NCI-H1092 (cell line): Measurements from ENCODE around the gene PHF5A.
A peak's percentile ranks its signal among the peaks of the same experiment; 100 is the strongest.
"Not testable (repeated sequence)": the region's sequence is repeated elsewhere in the genome, so short reads cannot be mapped to it uniquely, and the experiment has no call there.

ENCODE experiments used
- DNase-seq: peaks from one replicate; lab custom pipeline; 2025; lab: John Stamatoyannopoulos, UW

PHF5A gene

DNA sequence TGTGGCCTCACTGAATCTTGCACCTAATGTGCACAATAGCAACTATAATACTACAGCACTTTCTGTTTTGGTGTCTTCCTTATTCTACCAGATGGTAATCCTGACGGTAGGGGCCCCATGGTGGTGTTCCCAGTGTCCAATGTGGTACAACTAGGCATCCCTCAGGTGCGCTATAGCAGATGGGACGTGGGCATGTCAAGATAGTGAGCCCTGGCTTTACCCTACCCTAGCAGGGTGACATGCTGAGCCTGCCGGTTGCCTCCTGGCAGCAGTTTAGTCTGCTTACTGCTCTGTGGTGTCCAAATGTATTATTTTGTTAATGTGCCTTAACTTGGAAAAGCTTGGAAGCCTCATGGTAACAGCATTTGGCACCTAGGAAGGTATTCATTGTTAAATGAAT is 19.6 kb upstream of the PHF5A start:
- no peak for DNase-seq

GRCh38 chr22:41487037-41487935 is 18.8 kb upstream of the PHF5A start:
- no peak for DNase-seq

DNA sequence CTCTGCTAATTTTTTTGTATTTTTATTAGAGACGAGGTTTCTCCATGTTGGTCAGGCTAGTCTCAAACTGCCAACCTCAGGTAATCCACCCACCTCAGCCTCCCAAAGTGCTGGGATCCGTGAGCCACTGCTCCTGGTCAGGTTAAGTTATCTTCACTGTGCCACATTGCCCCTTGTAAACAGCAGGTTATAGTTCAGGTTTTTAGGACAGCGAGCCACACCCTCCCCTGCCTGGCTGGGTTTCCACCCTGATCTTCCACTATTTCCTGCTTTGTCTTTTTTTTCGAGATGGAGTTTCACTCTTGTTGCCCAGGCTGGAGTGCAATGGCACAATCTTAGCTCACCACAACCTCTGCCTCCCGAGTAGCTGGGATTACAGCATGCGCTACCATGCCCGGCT is 16.5 kb upstream of the PHF5A start:
- DNase-seq, result no peak

GRCh38 chr22:41482319-41482935 is 13.9 kb upstream of the PHF5A start:
- no peak for DNase-seq

GRCh38 chr22:41481925-41482318 is 13.4 kb upstream of the PHF5A start:
- DNase-seq, result no peak

- DNase-seq, result no peak
Observed at GRCh38 chr22:41481131-41481830, 12.8 kb upstream of the PHF5A start.

DNA sequence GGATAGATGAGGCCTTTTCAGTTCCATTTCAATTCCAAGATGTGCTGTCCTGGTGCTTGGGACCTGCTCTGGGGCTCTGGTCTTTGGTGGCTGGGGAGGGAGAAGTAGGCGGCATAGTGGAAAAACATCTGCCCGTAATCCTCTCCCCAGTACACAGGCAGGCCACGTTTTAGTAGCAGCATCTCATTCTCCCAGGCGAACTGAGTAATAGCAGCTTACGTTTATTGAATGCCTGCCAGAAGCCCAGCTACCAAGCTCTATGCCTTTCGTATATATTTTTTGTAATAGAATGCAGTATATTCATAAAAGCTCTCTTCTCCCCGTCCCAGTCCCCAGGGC is 11.9 kb upstream of the PHF5A start:
- DNase-seq, result no peak

GRCh38 chr22:41479671-41480396 is 11.3 kb upstream of the PHF5A start:
- no peak for DNase-seq

DNA sequence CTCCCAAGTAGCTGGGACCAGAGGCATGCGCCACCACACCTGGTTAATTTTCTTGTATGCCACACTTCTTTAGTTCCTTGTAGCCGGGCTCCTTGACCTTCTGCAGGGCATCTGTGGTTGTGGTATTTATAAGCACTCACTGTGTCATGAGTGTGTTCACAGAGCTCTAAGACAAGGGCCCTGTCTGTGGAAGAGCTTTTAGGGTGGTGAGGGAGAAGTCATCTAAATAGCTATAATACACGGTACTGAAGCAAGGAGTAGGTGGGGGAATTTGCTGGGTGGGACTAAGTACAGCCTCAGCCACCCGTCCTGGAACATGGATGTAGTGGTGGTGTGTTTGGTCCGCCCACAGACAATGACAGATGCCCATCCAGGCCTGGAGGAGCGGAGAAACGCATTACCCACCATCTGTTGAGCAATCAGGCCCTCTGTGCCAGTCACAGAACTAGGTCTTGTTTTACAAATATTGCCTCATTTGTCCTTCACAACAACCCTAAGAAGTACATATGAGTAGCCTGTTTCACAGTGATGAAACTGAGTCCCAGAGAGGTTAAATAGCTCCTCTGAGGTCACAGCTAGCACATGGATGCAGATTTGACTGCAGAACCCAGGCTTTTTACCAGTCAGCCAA is 10.5 kb upstream of the PHF5A start:
- DNase-seq, result no peak

- DNase-seq, result no peak
Observed at GRCh38 chr22:41478473-41478872, 10.0 kb upstream of the PHF5A start.

GRCh38 chr22:41474872-41475451 is 6.5 kb upstream of the PHF5A start:
- no peak for DNase-seq

GRCh38 chr22:41471568-41471967 is 3.1 kb upstream of the PHF5A start:
- no peak for DNase-seq

DNA sequence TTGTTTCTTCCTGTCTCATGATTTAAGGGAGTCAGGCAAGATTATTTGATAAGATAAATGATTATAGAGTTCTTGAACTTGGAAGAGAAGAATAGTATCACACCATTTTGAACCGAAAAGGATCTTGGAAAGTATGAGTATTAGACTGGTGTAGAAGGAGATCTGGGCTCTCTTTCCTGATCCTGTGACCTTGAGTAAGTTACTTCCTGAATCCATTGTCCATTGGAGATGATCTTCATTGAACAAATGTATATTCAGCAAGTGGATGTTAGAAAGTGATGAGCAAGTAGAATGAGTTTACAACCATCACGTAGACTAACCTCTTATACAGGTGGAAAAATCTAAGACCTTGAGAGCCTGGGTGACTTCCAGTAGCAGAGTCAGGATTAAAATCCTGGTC is 2.4 kb upstream of the PHF5A start:
- no peak for DNase-seq

- no peak for DNase-seq
Observed at GRCh38 chr22:41469218-41469851, 843 bp upstream of the PHF5A start.

- DNase-seq, result no peak
Observed at GRCh38 chr22:41461901-41462300, 6.6 kb downstream of the PHF5A start.

GRCh38 chr22:41460071-41460470 is 8.4 kb downstream of the PHF5A start:
- DNase-seq, result not testable (repeated sequence)

GRCh38 chr22:41459431-41459830 is 9.1 kb downstream of the PHF5A start:
- DNase-seq, result no peak

DNA sequence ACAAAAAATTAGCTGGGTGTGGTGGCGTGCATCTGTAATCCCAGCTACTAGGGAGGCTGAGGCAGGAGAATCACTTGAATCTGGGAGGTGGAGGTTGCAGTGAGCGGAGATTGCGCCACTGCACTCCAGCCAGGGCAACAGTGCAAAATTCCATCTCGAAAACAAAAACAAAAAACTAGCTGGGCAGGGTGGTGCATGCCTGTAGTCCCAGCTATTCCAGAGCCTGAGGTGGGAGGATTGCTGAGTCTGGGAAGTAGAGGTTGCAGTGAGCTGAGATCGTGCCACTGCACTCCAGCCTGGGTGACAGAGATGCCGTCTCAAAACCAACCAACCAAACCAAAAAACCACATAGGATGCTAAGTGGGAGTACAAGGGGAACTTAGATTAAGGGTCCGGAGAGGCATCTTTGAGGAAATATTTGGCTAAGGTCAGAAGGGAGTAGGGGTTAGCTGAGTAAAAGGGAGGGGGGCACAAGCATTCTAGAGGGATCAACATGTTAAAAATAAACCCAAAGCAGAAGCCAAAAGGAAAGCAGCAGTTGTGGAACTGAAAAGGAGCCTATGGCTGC is 10.2 kb downstream of the PHF5A start:
- DNase-seq, result no peak

- DNase-seq, result peak; percentile 99
Observed at GRCh38 chr22:41448189-41448808, 20.2 kb downstream of the PHF5A start.
